Neural cell (in vitro differentiated cells): ENCODE measurements around the gene FUT1. TPM values are rescaled to one million over a fixed set of nuclear protein-coding genes. Genes with fewer than 3 reads are reported as not detected.

Experiments used
- H2AFZ ChIP-seq: fragments of 200-600, 300-800 bp; sonication (generic), shearing (Covaris generic); 2 replicates; pipeline ENCODE4 v1.6.0; 2014; ENCODE audit warnings: low read depth, mild to moderate bottlenecking, antibody characterized with exemption, low read length, moderate library complexity
- H3F3A ChIP-seq: fragments of 200-600 bp; shearing (Covaris generic); 2 replicates; pipeline ENCODE4 v1.6.1; 2016; ENCODE audit warnings: mild to moderate bottlenecking, moderate library complexity, mixed read lengths, antibody characterized with exemption, low read length; ENCODE audit not compliant: insufficient read depth, poor library complexity, severe bottlenecking
- H3K27ac ChIP-seq: fragments of 200-600, 300-800 bp; sonication (generic), shearing (Covaris generic); 2 replicates; pipeline ENCODE4 v1.5.1; 2014; ENCODE audit warnings: mild to moderate bottlenecking, low read length, moderate library complexity
- H3K27me3 ChIP-seq: fragments of 300-800, 200-600 bp; sonication (generic), shearing (Covaris generic); 2 replicates; pipeline ENCODE4 v1.6.0; 2014; ENCODE audit warnings: mild to moderate bottlenecking, low read depth, low read length, moderate library complexity; ENCODE audit not compliant: insufficient read depth
- H3K36me3 ChIP-seq: fragments of 300-800, 200-600 bp; sonication (generic), shearing (Covaris generic); 2 replicates; pipeline ENCODE4 v1.5.1; 2014; ENCODE audit warnings: mild to moderate bottlenecking, antibody characterized with exemption, low read length, moderate library complexity; ENCODE audit not compliant: insufficient read depth
- H3K4me2 ChIP-seq: fragments of 300-800, 200-600 bp; sonication (generic), shearing (Covaris generic); 2 replicates; pipeline ENCODE4 v1.6.0; 2014; ENCODE audit warnings: mild to moderate bottlenecking, low read length
- H3K4me3 ChIP-seq: fragments of 300-800, 200-600 bp; sonication (generic), shearing (Covaris generic); 2 replicates; pipeline ENCODE4 v1.5.1; 2014; ENCODE audit warnings: mild to moderate bottlenecking, low read length, moderate library complexity
- H3K79me2 ChIP-seq: fragments of 200-600 bp; shearing (Covaris generic); replicated peaks from 2 replicates; pipeline ENCODE4 v1.6.0; 2014; ENCODE audit warnings: mild to moderate bottlenecking, low read length, moderate library complexity; ENCODE audit not compliant: insufficient read depth
- H3K9ac ChIP-seq: fragments of 300-800, 200-600 bp; sonication (generic), shearing (Covaris generic); 2 replicates; pipeline ENCODE4 v1.6.1; 2016; ENCODE audit warnings: mild to moderate bottlenecking, low read length, mixed read lengths
- H3K9me2 ChIP-seq: fragments of 200-600 bp; shearing (Covaris generic); 2 replicates; pipeline ENCODE4 v1.6.1; 2016; ENCODE audit warnings: mild to moderate bottlenecking, low read length, mixed read lengths; ENCODE audit not compliant: insufficient read depth
- H3K9me3 ChIP-seq: fragments of 200-600, 300-800 bp; sonication (generic), shearing (Covaris generic); 2 replicates; pipeline ENCODE4 v1.6.1; 2016; ENCODE audit warnings: mild to moderate bottlenecking, mixed run types, low read length, moderate library complexity, mixed read lengths
- H4K20me1 ChIP-seq: fragments of 200-600 bp; shearing (Covaris generic); 2 replicates; pipeline ENCODE4 v1.6.1; 2016; ENCODE audit warnings: mild to moderate bottlenecking, mixed run types; ENCODE audit not compliant: insufficient read depth
- CTCF ChIP-seq: fragments of 450-650 bp; IDR thresholded peaks from 2 replicates; pipeline ENCODE4 v1.5.1; 2014; ENCODE audit warnings: antibody characterized with exemption, mild to moderate bottlenecking, moderate library complexity; ENCODE audit not compliant: poor library complexity, severe bottlenecking
- EP300 ChIP-seq: fragments of 450-650 bp; conservative IDR thresholded peaks from 2 replicates; pipeline ENCODE4 v1.6.1; 2014; ENCODE audit warnings: antibody characterized with exemption, mild to moderate bottlenecking, moderate library complexity; ENCODE audit not compliant: poor library complexity, severe bottlenecking
- EZH2 ChIP-seq: fragments of 200-600, 300-800 bp; shearing (Covaris generic), sonication (generic); IDR thresholded peaks from 2 replicates; pipeline ENCODE4 v1.6.1; 2014; ENCODE audit warnings: antibody characterized with exemption, low read length, borderline replicate concordance, mild to moderate bottlenecking; ENCODE audit not compliant: insufficient read depth, poor library complexity, severe bottlenecking
- MXI1 ChIP-seq: fragments of 450-650 bp; conservative IDR thresholded peaks from 2 replicates; pipeline ENCODE4 v1.6.1; 2014; ENCODE audit warnings: antibody characterized with exemption, mild to moderate bottlenecking; ENCODE audit not compliant: poor library complexity, severe bottlenecking
- POLR2AphosphoS5 ChIP-seq: IDR thresholded peaks from 2 replicates; pipeline ENCODE4 v1.6.1; 2012
- RAD21 ChIP-seq: fragments of 450-650 bp; conservative IDR thresholded peaks from 2 replicates; pipeline ENCODE4 v1.6.1; 2014; ENCODE audit warnings: antibody characterized with exemption, mild to moderate bottlenecking, moderate library complexity
- REST ChIP-seq: IDR thresholded peaks from 2 replicates; pipeline ENCODE4 v1.6.1; 2012; ENCODE audit warnings: borderline replicate concordance
- SMC3 ChIP-seq: fragments of 450-650 bp; conservative IDR thresholded peaks from 2 replicates; pipeline ENCODE4 v1.6.1; 2014; ENCODE audit warnings: antibody characterized with exemption, mild to moderate bottlenecking, moderate library complexity; ENCODE audit not compliant: poor library complexity
- TAF1 ChIP-seq: IDR thresholded peaks from 2 replicates; pipeline ENCODE4 v1.6.1; 2012; ENCODE audit warnings: low read depth
- polyA plus RNA-seq: library from polyadenylated mRNA; depleted of rRNA; stranded (reverse); fragments of >200 nt; gene quantifications from 2 replicates; pipeline ENCODE4 v1.2.3, GENCODE V29; 2014

Gene FUT1
- polyA plus RNA-seq, 1 donor from 2014 or later, result 0.15 TPM

GRCh38 chr19:48770734-48771472, 18.5 kb upstream of the FUT1 start:
- Histone ChIP-seq H3K9me2 (no peaks in the 10 kb centered on the region), H4K20me1 (no peaks in the 10 kb centered on the region), H3K9ac (no peak overlapping the region), H3F3A (no peaks in the 10 kb centered on the region), H3K27me3 (no peaks in the 10 kb centered on the region), H3K36me3 (no peaks in the 10 kb centered on the region), H3K9me3 (no peaks in the 10 kb centered on the region), H3K4me2 (no peak overlapping the region), H3K27ac (no peak overlapping the region), H3K79me2 (no peaks in the 10 kb centered on the region), H2AFZ (no peak overlapping the region), H3K4me3 (no peak overlapping the region)
- no peak for TF ChIP-seq MXI1
- no peak for TF ChIP-seq EZH2
- TF ChIP-seq SMC3, result no peak
- no peak for TF ChIP-seq TAF1
- no peak for TF ChIP-seq REST
- TF ChIP-seq RAD21, result no peak
- no peak for TF ChIP-seq CTCF

- Histone ChIP-seq H4K20me1 (no peaks in the 10 kb centered on the region), H3F3A (no peaks in the 10 kb centered on the region), H3K4me3 (no peak overlapping the region), H3K9me3 (no peaks in the 10 kb centered on the region), H3K79me2 (no peaks in the 10 kb centered on the region), H2AFZ (no peak overlapping the region), H3K27me3 (no peaks in the 10 kb centered on the region), H3K4me2 (no peak overlapping the region), H3K9me2 (no peaks in the 10 kb centered on the region), H3K27ac (no peak overlapping the region), H3K9ac (no peak overlapping the region), H3K36me3 (no peaks in the 10 kb centered on the region)
- TF ChIP-seq POLR2AphosphoS5 (no peak), SMC3 (no peak), REST (no peak), RAD21 (no peak), EP300 (no peak), TAF1 (no peak), CTCF (no peak), MXI1 (no peak), EZH2 (no peak)
These were observed 17.8 kb upstream of the FUT1 start for GRCh38 chr19:48770266-48770665.
